Measurements from ENCODE around the gene ZNRD2.

The ZNRD2 gene

DNA sequence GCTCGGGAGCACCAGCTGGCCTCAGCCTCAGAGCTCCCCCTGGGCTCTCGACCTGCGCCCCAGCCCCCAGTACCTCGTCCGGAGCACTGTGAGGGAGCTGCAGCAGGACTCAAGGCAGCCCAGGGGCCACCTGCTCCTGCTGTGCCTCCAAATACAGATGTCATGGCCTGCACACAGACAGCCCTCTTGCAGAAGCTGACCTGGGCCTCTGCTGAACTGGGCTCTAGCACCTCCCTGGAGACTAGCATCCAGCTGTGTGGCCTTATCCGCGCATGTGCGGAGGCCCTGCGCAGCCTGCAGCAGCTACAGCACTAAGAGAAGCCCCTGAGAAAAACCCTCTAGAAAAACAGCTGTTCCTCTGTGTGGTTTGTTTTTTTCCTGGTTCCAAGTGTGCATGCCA, 1.1 kb downstream of the ZNRD2 start (continued):
- TF ChIP-seq, protein P1, sequence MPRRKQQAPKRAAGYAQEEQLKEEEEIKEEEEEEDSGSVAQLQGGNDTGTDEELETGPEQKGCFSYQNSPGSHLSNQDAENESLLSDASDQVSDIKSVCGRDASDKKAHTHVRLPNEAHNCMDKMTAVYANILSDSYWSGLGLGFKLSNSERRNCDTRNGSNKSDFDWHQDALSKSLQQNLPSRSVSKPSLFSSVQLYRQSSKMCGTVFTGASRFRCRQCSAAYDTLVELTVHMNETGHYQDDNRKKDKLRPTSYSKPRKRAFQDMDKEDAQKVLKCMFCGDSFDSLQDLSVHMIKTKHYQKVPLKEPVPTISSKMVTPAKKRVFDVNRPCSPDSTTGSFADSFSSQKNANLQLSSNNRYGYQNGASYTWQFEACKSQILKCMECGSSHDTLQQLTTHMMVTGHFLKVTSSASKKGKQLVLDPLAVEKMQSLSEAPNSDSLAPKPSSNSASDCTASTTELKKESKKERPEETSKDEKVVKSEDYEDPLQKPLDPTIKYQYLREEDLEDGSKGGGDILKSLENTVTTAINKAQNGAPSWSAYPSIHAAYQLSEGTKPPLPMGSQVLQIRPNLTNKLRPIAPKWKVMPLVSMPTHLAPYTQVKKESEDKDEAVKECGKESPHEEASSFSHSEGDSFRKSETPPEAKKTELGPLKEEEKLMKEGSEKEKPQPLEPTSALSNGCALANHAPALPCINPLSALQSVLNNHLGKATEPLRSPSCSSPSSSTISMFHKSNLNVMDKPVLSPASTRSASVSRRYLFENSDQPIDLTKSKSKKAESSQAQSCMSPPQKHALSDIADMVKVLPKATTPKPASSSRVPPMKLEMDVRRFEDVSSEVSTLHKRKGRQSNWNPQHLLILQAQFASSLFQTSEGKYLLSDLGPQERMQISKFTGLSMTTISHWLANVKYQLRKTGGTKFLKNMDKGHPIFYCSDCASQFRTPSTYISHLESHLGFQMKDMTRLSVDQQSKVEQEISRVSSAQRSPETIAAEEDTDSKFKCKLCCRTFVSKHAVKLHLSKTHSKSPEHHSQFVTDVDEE (CRISPR knock-in tag; IDR thresholded peaks at IDR 0.05): no peak
- no peak for TF ChIP-seq ZFP3 (CRISPR knock-in tag; IDR thresholded peaks at IDR 0.05)

- TF ChIP-seq OSR1 (CRISPR knock-in tag; IDR thresholded peaks at IDR 0.05) (no peak), GLIS3 (CRISPR knock-in tag; IDR thresholded peaks at IDR 0.05) (no peak), ESRRG (CRISPR knock-in tag; IDR thresholded peaks at IDR 0.05) (no peak), TOX (CRISPR knock-in tag; IDR thresholded peaks at IDR 0.05; ENCODE audit: borderline replicate concordance) (no peak), ZNF70 (CRISPR knock-in tag; IDR thresholded peaks at IDR 0.05) (no peak), ISL1 (CRISPR knock-in tag; IDR thresholded peaks at IDR 0.05) (no peak), PPARA (CRISPR knock-in tag; IDR thresholded peaks at IDR 0.05; ENCODE audit: borderline replicate concordance) (no peak), ZFP3 (CRISPR knock-in tag; IDR thresholded peaks at IDR 0.05) (no peak), CREB5 (CRISPR knock-in tag; IDR thresholded peaks at IDR 0.05; ENCODE audit: low read depth) (no peak), ZNF565 (CRISPR knock-in tag; conservative IDR thresholded peaks at IDR 0.05; ENCODE audit: low read depth) (no peak)
- TF ChIP-seq, protein P2, sequence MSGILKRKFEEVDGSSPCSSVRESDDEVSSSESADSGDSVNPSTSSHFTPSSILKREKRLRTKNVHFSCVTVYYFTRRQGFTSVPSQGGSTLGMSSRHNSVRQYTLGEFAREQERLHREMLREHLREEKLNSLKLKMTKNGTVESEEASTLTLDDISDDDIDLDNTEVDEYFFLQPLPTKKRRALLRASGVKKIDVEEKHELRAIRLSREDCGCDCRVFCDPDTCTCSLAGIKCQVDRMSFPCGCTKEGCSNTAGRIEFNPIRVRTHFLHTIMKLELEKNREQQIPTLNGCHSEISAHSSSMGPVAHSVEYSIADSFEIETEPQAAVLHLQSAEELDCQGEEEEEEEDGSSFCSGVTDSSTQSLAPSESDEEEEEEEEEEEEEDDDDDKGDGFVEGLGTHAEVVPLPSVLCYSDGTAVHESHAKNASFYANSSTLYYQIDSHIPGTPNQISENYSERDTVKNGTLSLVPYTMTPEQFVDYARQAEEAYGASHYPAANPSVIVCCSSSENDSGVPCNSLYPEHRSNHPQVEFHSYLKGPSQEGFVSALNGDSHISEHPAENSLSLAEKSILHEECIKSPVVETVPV (CRISPR knock-in tag; IDR thresholded peaks at IDR 0.05): no peak
- TF ChIP-seq, protein P1 (CRISPR knock-in tag; IDR thresholded peaks at IDR 0.05): no peak
- no peak for ATAC-seq
Measured at GRCh38 chr11:65571940-65572339, 1.7 kb downstream of the ZNRD2 start.

GRCh38 chr11:65572356-65573051, 2.2 kb downstream of the ZNRD2 start, which contains the start of gene FAM89B:
TSS of gene FAM89B (plus strand) at chr11:65572538. CDS start at chr11:65572670, 132 bp downstream.
- ATAC-seq: peak; percentile 13
- TF ChIP-seq ARNTL (CRISPR knock-in tag; IDR thresholded peaks at IDR 0.05; ENCODE audit: borderline replicate concordance, low read depth): no peak
- TF ChIP-seq, protein P1 (CRISPR knock-in tag; IDR thresholded peaks at IDR 0.05): no peak
- no peak for TF ChIP-seq GLIS3 (CRISPR knock-in tag; IDR thresholded peaks at IDR 0.05)
- TF ChIP-seq SNAI2 (CRISPR knock-in tag; IDR thresholded peaks at IDR 0.05): no peak
- no peak for TF ChIP-seq TOX (CRISPR knock-in tag; IDR thresholded peaks at IDR 0.05; ENCODE audit: borderline replicate concordance)
- TF ChIP-seq BACH2 (CRISPR knock-in tag; IDR thresholded peaks at IDR 0.05; ENCODE audit: borderline replicate concordance): no peak
- TF ChIP-seq TCF4 (CRISPR knock-in tag; IDR thresholded peaks at IDR 0.05; ENCODE audit: borderline replicate concordance): no peak
- TF ChIP-seq ZFP30 (CRISPR knock-in tag; IDR thresholded peaks at IDR 0.05): no peak
- no peak for TF ChIP-seq PPARA (CRISPR knock-in tag; IDR thresholded peaks at IDR 0.05; ENCODE audit: borderline replicate concordance)
